D721Med (cell line): ENCODE results near the gene ZCCHC14.

Experiments
- DNase-seq: peaks from one replicate; pipeline ENCODE4 v3.0.0; 2011; ENCODE audit warnings: low spot score; ENCODE audit not compliant: insufficient read length
- FAIRE-seq: peaks from 2 replicates; lab custom pipeline; 2011; peaks lifted over from hg19 to GRCh38; lab: Jason Lieb, UNC
- TF ChIP-seq, protein P1 (sequence below): IDR thresholded peaks from 2 replicates; pipeline ENCODE4 v1.5.1; 2012; ENCODE audit warnings: mild to moderate bottlenecking, control low read depth; ENCODE audit not compliant: insufficient read depth; ENCODE audit errors: missing control alignments

ZCCHC14 gene

DNA sequence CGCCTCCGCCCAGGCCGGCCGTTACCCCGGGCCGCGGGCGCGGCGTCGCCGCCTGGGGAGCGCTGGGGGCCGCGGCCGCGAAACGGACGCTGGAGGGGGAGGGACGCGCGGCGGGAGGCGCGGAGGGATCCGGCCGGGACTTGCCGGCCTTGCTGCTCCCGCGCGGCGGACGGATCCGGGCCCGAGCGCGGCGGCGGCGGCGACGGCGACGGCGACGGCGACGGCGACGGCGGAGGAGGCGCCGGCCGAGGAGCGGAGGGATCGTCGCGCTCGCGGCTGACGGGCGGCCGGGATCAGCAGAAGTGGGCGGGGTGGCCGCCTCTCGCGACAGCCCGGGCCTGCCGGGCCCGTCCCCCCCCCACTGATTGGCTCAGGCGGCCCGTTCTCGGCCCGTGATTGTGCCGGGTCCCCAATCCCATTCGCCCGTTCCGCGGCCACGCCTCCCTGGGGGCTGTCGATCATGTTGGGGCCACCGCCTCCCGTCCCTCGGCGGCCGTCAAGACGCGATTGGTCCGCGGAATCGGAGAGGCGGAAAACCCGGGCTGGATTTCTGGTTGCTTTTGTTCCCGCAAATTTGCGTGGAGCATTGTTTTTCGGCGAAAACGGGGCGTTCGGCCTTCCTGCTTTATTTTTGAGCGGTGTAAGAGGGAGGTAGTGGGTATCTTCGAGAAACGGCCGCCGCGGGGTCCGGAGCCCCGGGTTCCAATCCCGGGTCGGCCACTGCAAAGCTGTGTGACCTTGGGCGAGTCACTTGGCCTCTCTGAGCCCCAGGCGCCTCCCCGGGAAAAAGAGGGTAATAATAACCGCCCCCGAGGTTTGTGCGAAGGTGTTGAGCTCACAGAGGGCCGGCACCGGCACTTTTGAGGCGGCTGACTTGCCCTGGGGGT lies at the start of gene ZCCHC14:
TSS of gene ZCCHC14 (minus strand) at position 304 of the 887 bp plus-strand sequence. CDS start 786 bp downstream, outside the sequence.
- DNase-seq (peak; percentile 65), FAIRE-seq (no peak)
- TF ChIP-seq, protein P1, sequence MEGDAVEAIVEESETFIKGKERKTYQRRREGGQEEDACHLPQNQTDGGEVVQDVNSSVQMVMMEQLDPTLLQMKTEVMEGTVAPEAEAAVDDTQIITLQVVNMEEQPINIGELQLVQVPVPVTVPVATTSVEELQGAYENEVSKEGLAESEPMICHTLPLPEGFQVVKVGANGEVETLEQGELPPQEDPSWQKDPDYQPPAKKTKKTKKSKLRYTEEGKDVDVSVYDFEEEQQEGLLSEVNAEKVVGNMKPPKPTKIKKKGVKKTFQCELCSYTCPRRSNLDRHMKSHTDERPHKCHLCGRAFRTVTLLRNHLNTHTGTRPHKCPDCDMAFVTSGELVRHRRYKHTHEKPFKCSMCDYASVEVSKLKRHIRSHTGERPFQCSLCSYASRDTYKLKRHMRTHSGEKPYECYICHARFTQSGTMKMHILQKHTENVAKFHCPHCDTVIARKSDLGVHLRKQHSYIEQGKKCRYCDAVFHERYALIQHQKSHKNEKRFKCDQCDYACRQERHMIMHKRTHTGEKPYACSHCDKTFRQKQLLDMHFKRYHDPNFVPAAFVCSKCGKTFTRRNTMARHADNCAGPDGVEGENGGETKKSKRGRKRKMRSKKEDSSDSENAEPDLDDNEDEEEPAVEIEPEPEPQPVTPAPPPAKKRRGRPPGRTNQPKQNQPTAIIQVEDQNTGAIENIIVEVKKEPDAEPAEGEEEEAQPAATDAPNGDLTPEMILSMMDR: no peak

- TF ChIP-seq, protein P1: no peak
- FAIRE-seq: no peak
- DNase-seq: no peak
These were observed 49.0 kb upstream of the ZCCHC14 start for GRCh38 chr16:87541872-87542234.

DNA sequence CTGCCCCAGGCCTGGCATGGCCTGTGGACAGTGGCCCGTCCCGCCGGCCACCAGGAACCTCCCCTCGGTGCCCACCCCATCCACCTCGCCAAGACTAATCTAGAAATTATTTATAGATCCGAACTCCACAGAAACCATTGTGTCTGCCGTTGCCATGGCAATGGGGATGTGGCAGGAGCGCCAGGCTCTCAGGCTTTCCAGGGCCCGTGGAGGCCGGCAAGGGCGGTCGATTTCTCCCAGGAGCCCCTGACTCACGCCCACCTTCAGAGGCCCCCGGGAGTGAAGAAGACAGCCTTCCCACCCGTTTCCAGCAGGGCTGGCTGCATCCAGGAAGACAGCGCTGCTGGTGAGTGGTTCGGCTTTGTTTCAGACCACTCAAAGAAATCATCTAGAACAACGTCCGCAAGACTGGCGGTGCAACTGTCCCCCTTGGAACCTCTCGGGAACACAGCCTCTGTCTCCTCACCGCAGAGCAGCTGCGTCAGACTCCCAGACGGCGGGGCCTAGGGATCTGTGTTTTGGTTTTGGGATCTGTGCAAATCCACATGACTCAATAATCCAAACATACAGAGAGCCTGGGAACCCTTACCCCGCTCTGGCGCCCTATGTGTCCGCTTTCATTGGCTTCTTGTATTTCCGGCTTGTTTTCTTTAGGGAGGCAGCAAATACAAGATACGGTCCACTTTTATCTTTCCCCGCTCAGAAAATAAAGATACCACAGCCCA lies 48.5 kb upstream of the ZCCHC14 start:
- no peak for FAIRE-seq
- TF ChIP-seq, protein P1: no peak
- DNase-seq: no peak

GRCh38 chr16:87540897-87541146 lies 48.0 kb upstream of the ZCCHC14 start:
- TF ChIP-seq, protein P1: no peak
- no peak for DNase-seq
- no peak for FAIRE-seq

DNA sequence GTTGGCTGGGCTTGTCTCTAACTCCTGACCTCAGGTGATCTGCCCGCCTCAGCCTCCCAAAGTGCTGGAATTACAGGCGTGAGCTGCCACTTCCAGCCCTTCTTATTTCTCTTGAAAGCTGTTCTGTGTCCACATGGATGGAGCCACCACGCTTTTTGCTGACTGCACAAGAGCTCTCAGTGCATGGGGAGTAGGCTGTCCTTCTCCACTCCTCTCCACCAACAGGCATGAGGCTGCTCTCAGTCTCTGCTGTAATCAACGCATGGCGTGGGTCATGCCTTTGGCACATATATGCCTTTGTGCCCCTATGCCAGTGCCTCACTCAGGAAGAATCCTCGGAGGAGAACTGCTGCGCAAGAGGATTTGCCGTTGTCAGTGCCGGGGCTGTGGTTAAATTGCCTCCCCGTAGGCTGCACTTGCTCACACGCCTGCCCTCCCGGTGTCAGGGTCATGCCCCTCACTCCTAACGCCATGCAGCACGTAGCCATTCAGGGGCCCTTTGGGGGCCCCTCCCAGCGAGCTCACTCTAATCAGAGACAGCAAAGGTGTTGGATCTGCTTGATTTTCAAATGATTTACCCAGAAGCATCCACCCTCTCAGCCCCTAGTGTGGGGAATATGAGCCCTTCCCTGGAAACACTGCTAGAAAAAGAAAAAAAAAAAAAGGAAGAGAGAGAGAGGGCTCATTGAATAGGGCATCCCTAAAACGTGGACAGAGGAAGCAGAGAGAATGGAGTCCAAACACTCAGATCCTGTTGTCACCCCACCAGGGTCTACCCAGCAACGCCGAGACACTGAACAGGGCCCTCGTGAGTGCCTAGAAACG lies 47.5 kb upstream of the ZCCHC14 start:
- FAIRE-seq: no peak
- TF ChIP-seq, protein P1: no peak
- DNase-seq: no peak

- no peak for DNase-seq
- TF ChIP-seq, protein P1: no peak
- no peak for FAIRE-seq
These were observed 46.3 kb upstream of the ZCCHC14 start for GRCh38 chr16:87539113-87539512.
